ENCODE results near the gene MACO1. TPM values are rescaled to one million over a fixed set of nuclear protein-coding genes. Genes with fewer than 3 reads are reported as not detected.
"Not testable (repeated sequence)": the region's sequence is repeated elsewhere in the genome, so short reads cannot be mapped to it uniquely, and the experiment has no call there.

MACO1 gene
- total RNA-seq, 1 experiment from 2014 or later: 9.6 TPM

GRCh38 chr1:25460020-25460419 lies 29.3 kb downstream of the MACO1 start:
- Histone ChIP-seq H3K4me3 (no peak overlapping the region), H3K79me2 (ENCODE audit: low read depth) (no peaks in the 10 kb centered on the region), H3K9me2 (ENCODE audit: insufficient read depth) (no peaks in the 10 kb centered on the region), H2AFZ (no peak overlapping the region), H3K36me3 (ENCODE audit: low read depth) (no peaks in the 10 kb centered on the region), H3K27me3 (ENCODE audit: insufficient read depth, low read depth) (no peaks in the 10 kb centered on the region), H3K27ac (no peak overlapping the region), H3K9me3 (ENCODE audit: insufficient read depth, low read depth) (no peaks in the 10 kb centered on the region), H3K4me2 (no peak overlapping the region), H4K20me1 (ENCODE audit: insufficient read depth) (no peaks in the 10 kb centered on the region), H3F3A (ENCODE audit: insufficient read depth, low read depth) (no peaks in the 10 kb centered on the region), H3K4me1 (replicated peaks; ENCODE audit: insufficient read depth) (no peaks in the 10 kb centered on the region)
- no peak for DNase-seq
- no TSS peak for BruUV-seq (replicated peaks)
- TF ChIP-seq EZH2 (IDR thresholded peaks at IDR 0.05; ENCODE audit: low read depth) (no peak), CTCF (conservative IDR thresholded peaks at IDR 0.05) (no peak)
- CTCF ChIA-PET: no interaction called here
- intact Hi-C loops (cut with micrococcal nuclease; ENCODE audit: unreplicated experiment): no loop called here
- POLR2A ChIA-PET (ENCODE audit: unreplicated experiment): no interaction called here

- H3K9me3 ChIP-seq (ENCODE audit: insufficient read depth, low read depth); H3K4me1 ChIP-seq (replicated peaks; ENCODE audit: insufficient read depth); H3K79me2 ChIP-seq (ENCODE audit: low read depth); POLR2A ChIA-PET (ENCODE audit: unreplicated experiment); H3F3A ChIP-seq (ENCODE audit: insufficient read depth, low read depth); CTCF ChIA-PET; H3K27ac ChIP-seq; intact Hi-C loops (cut with micrococcal nuclease; ENCODE audit: unreplicated experiment); H4K20me1 ChIP-seq (ENCODE audit: insufficient read depth); BruUV-seq (replicated peaks); H3K9me2 ChIP-seq (ENCODE audit: insufficient read depth); H3K36me3 ChIP-seq (ENCODE audit: low read depth); H3K4me2 ChIP-seq; H2AFZ ChIP-seq; H3K4me3 ChIP-seq; H3K27me3 ChIP-seq (ENCODE audit: insufficient read depth, low read depth); DNase-seq: not testable (repeated sequence)
Observed at GRCh38 chr1:25460816-25461215, 30.1 kb downstream of the MACO1 start.

GRCh38 chr1:25461849-25462248 lies 31.2 kb downstream of the MACO1 start:
- TF ChIP-seq EZH2 (IDR thresholded peaks at IDR 0.05; ENCODE audit: low read depth) (no peak), CTCF (conservative IDR thresholded peaks at IDR 0.05) (no peak)
- CTCF ChIA-PET: no interaction called here
- no peaks in the 10 kb centered on the region for H3K36me3 ChIP-seq (ENCODE audit: low read depth)
- no peaks in the 10 kb centered on the region for H4K20me1 ChIP-seq (ENCODE audit: insufficient read depth)
- DNase-seq: no peak
- H3K9me2 ChIP-seq (ENCODE audit: insufficient read depth): no peaks in the 10 kb centered on the region
- no TSS peak for BruUV-seq (replicated peaks)
- no peaks in the 10 kb centered on the region for H3K9me3 ChIP-seq (ENCODE audit: insufficient read depth, low read depth)
- no peaks in the 10 kb centered on the region for H3K27me3 ChIP-seq (ENCODE audit: insufficient read depth, low read depth)
- intact Hi-C loops (cut with micrococcal nuclease; ENCODE audit: unreplicated experiment): no loop called here
- H3F3A ChIP-seq (ENCODE audit: insufficient read depth, low read depth): no peaks in the 10 kb centered on the region
- H3K27ac ChIP-seq: no peak overlapping the region
- no peak overlapping the region for H2AFZ ChIP-seq
- POLR2A ChIA-PET (ENCODE audit: unreplicated experiment): no interaction called here
- H3K4me1 ChIP-seq (replicated peaks; ENCODE audit: insufficient read depth): no peaks in the 10 kb centered on the region
- no peaks in the 10 kb centered on the region for H3K79me2 ChIP-seq (ENCODE audit: low read depth)
- no peak overlapping the region for H3K4me3 ChIP-seq
- H3K4me2 ChIP-seq: no peak overlapping the region

- Histone ChIP-seq H3K27me3 (ENCODE audit: insufficient read depth, low read depth) (no peaks in the 10 kb centered on the region), H3K79me2 (ENCODE audit: low read depth) (no peaks in the 10 kb centered on the region), H2AFZ (no peak overlapping the region), H3K36me3 (ENCODE audit: low read depth) (no peaks in the 10 kb centered on the region), H3F3A (ENCODE audit: insufficient read depth, low read depth) (no peaks in the 10 kb centered on the region), H3K9me3 (ENCODE audit: insufficient read depth, low read depth) (no peaks in the 10 kb centered on the region), H3K4me3 (no peak overlapping the region), H3K4me1 (replicated peaks; ENCODE audit: insufficient read depth) (no peaks in the 10 kb centered on the region), H3K27ac (no peak overlapping the region), H4K20me1 (ENCODE audit: insufficient read depth) (no peaks in the 10 kb centered on the region), H3K4me2 (no peak overlapping the region), H3K9me2 (ENCODE audit: insufficient read depth) (no peaks in the 10 kb centered on the region)
- intact Hi-C loops (cut with micrococcal nuclease; ENCODE audit: unreplicated experiment): no loop called here
- POLR2A ChIA-PET (ENCODE audit: unreplicated experiment): no interaction called here
- CTCF ChIA-PET: no interaction called here
- TF ChIP-seq EZH2 (IDR thresholded peaks at IDR 0.05; ENCODE audit: low read depth) (no peak), CTCF (conservative IDR thresholded peaks at IDR 0.05) (no peak)
- no TSS peak for BruUV-seq (replicated peaks)
- no peak for DNase-seq
Observed at GRCh38 chr1:25462732-25463131, 32.0 kb downstream of the MACO1 start.

Data from PC-9 (cell line).